K562 (cell line): ENCODE results near the gene DBNL. TPM values are rescaled to one million over a fixed set of nuclear protein-coding genes. Genes with fewer than 3 reads are reported as not detected.

Experiments
- ATAC-seq: fragments of 200-7000 bp; cut with Tn5 transposase; 3 replicates; pipeline ENCODE4 v1.9.1; 2020; ENCODE audit warnings: moderate library complexity
- BruUV-seq: library from RNA; stranded (reverse); fragments of 400-500 nt; replicated peaks from 2 replicates; lab custom pipeline; 2021; lab: Mats Ljungman, UMichigan
- CTCF ChIA-PET: fragments of 300-600 bp; formaldehyde crosslinking; extraction: SDS; loops from one replicate; lab custom pipeline; 2021; ENCODE audit warnings: low intra/inter-chr PET ratio; lab: Yijun Ruan, JAX
- POLR2A ChIA-PET: fragments of 300-600, 350-650 bp; sonication (Branson Sonifier 250); formaldehyde crosslinking; extraction: SDS; loops from one replicate; lab custom pipeline; 2021; ENCODE audit warnings: antibody characterized with exemption, inconsistent platforms; lab: Yijun Ruan, JAX
- DNase-seq, 4 experiments: peaks; one replicate each; pipeline versions ENCODE4 v3.0.0 to v3.0.0-alpha.2; 2011 to 2018; ENCODE audit warnings: low spot score in 3 of 4, mixed read lengths in 3 of 4; ENCODE audit errors: extremely low read depth in 1 of 4
- FAIRE-seq: peaks from 2 replicates; lab custom pipeline; 2011; peaks lifted over from hg19 to GRCh38; lab: Jason Lieb, UNC
- H2AFZ ChIP-seq: 2 replicates; pipeline ENCODE4 v1.6.0; 2011; ENCODE audit warnings: low read depth, low read length, control low read depth, inconsistent platforms
- H3K27ac ChIP-seq: fragments of 200-600 bp; 3 replicates; pipeline ENCODE4 v1.8.0; 2011; ENCODE audit warnings: low read depth, mild to moderate bottlenecking, control low read depth, inconsistent platforms, low read length, moderate library complexity, mixed read lengths; ENCODE audit errors: extremely low read depth
- H3K27me3 ChIP-seq, 2 experiments: fragments of 300-600 bp in 1 of 2; 2 replicates in 1 of 2; 3 replicates in 1 of 2; pipeline versions ENCODE4 v1.6.0 to v1.8.0; 2011; ENCODE audit warnings: inconsistent platforms in 2 of 2, low read length in 2 of 2, mild to moderate bottlenecking in 1 of 2, mixed read lengths in 1 of 2, moderate library complexity in 1 of 2; ENCODE audit not compliant: control insufficient read depth in 2 of 2, insufficient read depth in 2 of 2
- H3K36me3 ChIP-seq: fragments of 300-600 bp; 3 replicates; pipeline ENCODE4 v1.8.0; 2011; ENCODE audit warnings: mild to moderate bottlenecking, low read length, inconsistent platforms; ENCODE audit not compliant: control insufficient read depth, insufficient read depth
- H3K4me1 ChIP-seq, 2 experiments: fragments of 200-600 bp in 1 of 2; replicated peaks in 1 of 2; 2 replicates in 1 of 2; 3 replicates in 1 of 2; pipeline versions ENCODE4 v1.5.1 to v1.8.0; 2011; ENCODE audit warnings: inconsistent platforms in 2 of 2, low read length in 2 of 2, mild to moderate bottlenecking in 1 of 2, mixed read lengths in 1 of 2, moderate library complexity in 1 of 2; ENCODE audit not compliant: control insufficient read depth in 2 of 2, insufficient read depth in 2 of 2
- H3K4me2 ChIP-seq: 2 replicates; pipeline ENCODE4 v1.6.1; 2011; ENCODE audit warnings: low read length, control low read depth, inconsistent platforms, mixed read lengths; ENCODE audit not compliant: insufficient read depth
- H3K4me3 ChIP-seq: fragments of 200-600 bp; sonication (generic), shearing (Covaris generic); 2 replicates; pipeline ENCODE4 v1.5.1; 2016; ENCODE audit warnings: control low read depth, inconsistent platforms
- H3K79me2 ChIP-seq: fragments of 200-600 bp; 3 replicates; pipeline ENCODE4 v1.8.0; 2011; ENCODE audit warnings: low read length, inconsistent platforms; ENCODE audit not compliant: control insufficient read depth, insufficient read depth
- H3K9ac ChIP-seq, 2 experiments: 2 replicates each; pipeline versions ENCODE4 v1.6.0 to v1.6.1; 2011; ENCODE audit warnings: low read depth in 2 of 2, low read length in 2 of 2, control low read depth in 1 of 2, inconsistent platforms in 1 of 2, mild to moderate bottlenecking in 1 of 2, mixed read lengths in 1 of 2; ENCODE audit not compliant: insufficient read depth in 1 of 2
- H3K9me1 ChIP-seq: one replicate; pipeline ENCODE4 v1.6.0; 2011; ENCODE audit warnings: inconsistent platforms, mild to moderate bottlenecking, low read length, moderate library complexity; ENCODE audit not compliant: control insufficient read depth, insufficient read depth
- H3K9me3 ChIP-seq: replicated peaks from 2 replicates; pipeline ENCODE4 v1.5.1; 2011; ENCODE audit warnings: low read depth, low read length, inconsistent platforms; ENCODE audit not compliant: control insufficient read depth, insufficient read depth
- H4K20me1 ChIP-seq: replicated peaks from 2 replicates; pipeline ENCODE4 v1.6.1; 2011; ENCODE audit warnings: low read length, inconsistent platforms, mixed read lengths; ENCODE audit not compliant: control insufficient read depth, insufficient read depth
- GTF2E2 ChIP-seq: fragments of 200-800 bp; sonication (Bioruptor generic); IDR thresholded peaks from 2 replicates; pipeline ENCODE4 v1.6.1; 2016; ENCODE audit warnings: missing genetic modification characterization, missing compliant biosample characterization
- HEY1 ChIP-seq: fragments of 250-450 bp; sonication (Bioruptor Pico); IDR thresholded peaks from 2 replicates; pipeline ENCODE4 v1.5.0; 2020; ENCODE audit warnings: mild to moderate bottlenecking, moderate library complexity, borderline replicate concordance
- MCM7 ChIP-seq, 2 experiments: fragments of 450-650 bp; IDR thresholded peaks; 2 replicates each; pipeline ENCODE4 v1.6.1; 2016 to 2018
- MLX ChIP-seq, 2 experiments: fragments of 450-650 bp in 1 of 2; sonication (generic) in 1 of 2; formaldehyde crosslinking; conservative IDR thresholded peaks; 2 replicates each; pipeline versions ENCODE4 v1.4.0 to v1.8.1; 2020 to 2022; ENCODE audit warnings: mild to moderate bottlenecking in 1 of 2, missing genetic modification reagents in 1 of 2
- NFIC ChIP-seq: fragments of 450-650 bp; IDR thresholded peaks from 2 replicates; pipeline ENCODE4 v1.6.1; 2017; ENCODE audit warnings: mild to moderate bottlenecking, inconsistent platforms
- NR4A1 ChIP-seq, 2 experiments: fragments of 250-450 bp in 1 of 2; fragments of 450-650 bp in 1 of 2; sonication (Bioruptor Pico) in 1 of 2; IDR thresholded peaks; 2 replicates each; pipeline versions ENCODE4 v1.4.0 to v1.6.1; 2016 to 2020; ENCODE audit warnings: mild to moderate bottlenecking in 2 of 2, missing compliant biosample characterization in 1 of 2, missing genetic modification characterization in 1 of 2, moderate library complexity in 1 of 2
- POLR2G ChIP-seq: fragments of 200-400 bp; formaldehyde crosslinking; IDR thresholded peaks from 2 replicates; pipeline ENCODE4 v1.6.1; 2017; ENCODE audit warnings: low read depth, mild to moderate bottlenecking, antibody characterized with exemption, low read length, moderate library complexity
- RB1 ChIP-seq: fragments of 450-650 bp; IDR thresholded peaks from 2 replicates; pipeline ENCODE4 v1.6.1; 2017; ENCODE audit warnings: low read depth, mild to moderate bottlenecking
- RBFOX2 ChIP-seq: fragments of 200-400 bp; formaldehyde crosslinking; IDR thresholded peaks from 2 replicates; pipeline ENCODE4 v1.6.1; 2017; ENCODE audit warnings: low read depth, mild to moderate bottlenecking, low read length, moderate library complexity
- RBM25 ChIP-seq: fragments of 200-400 bp; formaldehyde crosslinking; IDR thresholded peaks from 2 replicates; pipeline ENCODE4 v1.6.1; 2018; ENCODE audit warnings: low read length, low read depth, moderate library complexity; ENCODE audit not compliant: severe bottlenecking
- ZBTB1 ChIP-seq: sonication (generic); formaldehyde crosslinking; IDR thresholded peaks from 2 replicates; pipeline ENCODE4 v1.8.1; 2023; ENCODE audit warnings: missing genetic modification reagents, low read depth, mild to moderate bottlenecking, borderline replicate concordance
- ZFP36 ChIP-seq: fragments of 150-350 bp; IDR thresholded peaks from 2 replicates; pipeline ENCODE4 v1.6.1; 2018; ENCODE audit warnings: low read length, low read depth; ENCODE audit not compliant: partially characterized antibody
- WGBS: fragments of 100-300 bp; shearing (Covaris generic); methylation state at CpG from one replicate; pipeline ENCODE4 v1.1.6; 2016; ENCODE audit warnings: low coverage, mixed read lengths; ENCODE audit not compliant: insufficient coverage; ENCODE audit errors: missing lambda C conversion rate; 5-methylcytosine and 5-hydroxymethylcytosine counted together
- in situ Hi-C: fragments of 300-500 bp; cut with MboI; formaldehyde crosslinking; loops from 4 replicates; pipeline ENCODE4 v1.15.0; 2018; ENCODE audit warnings: inconsistent platforms, mixed read lengths
- intact Hi-C: fragments of 100-400 bp; cut with micrococcal nuclease; formaldehyde crosslinking; loops from 2 replicates; pipeline ENCODE4 v1.14.2; 2022
- polyA plus RNA-seq, 8 experiments: library from polyadenylated mRNA; depleted of rRNA in 4 of 8; stranded (reverse) in 5 of 8; unstranded in 3 of 8; fragments of >200 nt; fragmentation: Nextera tagmentation in 2 of 8; fragmentation: Illumina TruSeq in 1 of 8; extraction: Ambion mirVana in 2 of 8; extraction: Trizol in 1 of 8; gene quantifications; 2 replicates each; pipeline versions ENCODE4 v1.2.1 to v1.2.3, GENCODE V29; 2011 to 2014; ENCODE audit warnings: inconsistent platforms in 1 of 8, missing spikeins in 1 of 8
- total RNA-seq, 7 experiments: library from RNA; depleted of rRNA in 6 of 7; stranded (reverse); fragments of >200 nt in 6 of 7; fragmentation: Illumina TruSeq in 2 of 7; extraction: Trizol in 2 of 7; gene quantifications; 2 replicates each; pipeline versions ENCODE4 v1.2.1 to v1.2.3, GENCODE V29; 2011 to 2021; ENCODE audit warnings: low replicate concordance in 1 of 7

Gene DBNL
- total and polyA plus RNA-seq, 9 of the 15 experiments (the other 6 are each of a cell fraction or from before 2014, with no cell fraction given), result 1.9 to 65.1 (median 38.9) TPM

- TF ChIP-seq ZBTB1 (CRISPR knock-in tag) (no peak), GTF2E2 (tag) (no peak), RB1 (no peak), RBM25 (no peak), NR4A1 (CRISPR knock-in tag; IDR thresholded peaks at IDR 0.05) (no peak), NR4A1 (tag; IDR thresholded peaks at IDR 0.05) (no peak), HEY1 (CRISPR knock-in tag) (no peak), ZFP36 (no peak), MCM7 (IDR thresholded peaks at IDR 0.05) (no peak)
These were observed 17.2 kb downstream of the DBNL start (continued) for GRCh38 chr7:44061645-44062179.

- Histone ChIP-seq H3K79me2 (no peaks in the 10 kb centered on the region), H3K9me3 (no peaks in the 10 kb centered on the region), H4K20me1 (peaks cover 11% of the 10 kb centered on the region; the same call in 1 of the 2 replicates), H2AFZ (no peak overlapping the region), H3K27ac (no peak overlapping the region), H3K4me3 (no peak overlapping the region), H3K9me1 (no peaks in the 10 kb centered on the region), H3K9ac (peak overlapping the region in 1 of 2 experiments; percentile 64; a peak in 1 of 4 replicates), H3K4me2 (no peak overlapping the region), H3K27me3 (peaks cover 0 to 5% of the 10 kb centered on the region in 2 experiments; a peak in 1 of 5 replicates), H3K4me1 (peaks cover 0 to 32% of the 10 kb centered on the region in 2 experiments; a peak in 3 of 5 replicates), H3K36me3 (peaks cover 46% of the 10 kb centered on the region; the same call in 2 of the 3 replicates)
- DNase-seq (no peak), FAIRE-seq (no peak), ATAC-seq (no peak)
- in situ Hi-C loops (no loop called here), intact Hi-C loops (no loop called here)
- POLR2A ChIA-PET, result interaction anchor here (0.7 to 0.8 kb wide), 2 partner anchors 13 to 16 kb away, joined by 3 to 4 read pairs; no protein-coding TSS in a partner anchor
- 90% methylated on average over 10 of the region's 11 CpGs for WGBS
- TF ChIP-seq POLR2G (peak; percentile 59), RBFOX2 (0 out of 2 replicates have a peak, but pooled peaks have one; percentile 32), NFIC (0 out of 2 replicates have a peak, but pooled peaks have one; percentile 12), MLX (CRISPR knock-in tag; conservative IDR thresholded peaks at IDR 0.05) (no peak)
- no TSS peak for BruUV-seq
- CTCF ChIA-PET, result no interaction called here
These were observed 17.8 kb downstream of the DBNL start for GRCh38 chr7:44062180-44062902.
